Measurements from ENCODE around the gene BRD3OS.

The BRD3OS gene

GRCh38 chr9:134026981-134027380 is 1.7 kb downstream of the BRD3OS start:
- in situ Hi-C loops (cut with HindIII; ENCODE audit: low pct_ligation_motif_present, low pct_unique_long_range_greater_than_20kb, low sequenced_read_pairs): no loop called here
- no peak for DNase-seq

DNA sequence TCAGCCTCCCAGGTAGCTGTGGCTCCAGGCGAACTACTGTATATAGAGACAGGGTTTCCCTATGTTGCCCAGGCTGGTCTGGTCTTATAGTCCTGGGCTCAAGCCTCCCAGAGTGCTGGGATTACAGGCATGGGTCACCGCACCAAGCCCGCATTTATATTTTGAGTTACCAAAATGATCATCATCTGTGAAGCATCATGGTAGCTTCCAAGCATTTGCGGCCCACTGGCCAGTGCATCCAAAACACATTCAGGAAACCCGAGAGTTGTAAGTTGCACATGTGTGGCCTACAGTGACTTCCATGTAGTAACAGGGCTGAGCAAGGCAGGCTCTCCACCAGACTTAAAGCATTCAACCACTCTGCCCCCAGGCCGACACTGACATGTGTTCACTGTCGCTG is 2.3 kb downstream of the BRD3OS start:
- in situ Hi-C loops (cut with HindIII; ENCODE audit: low pct_ligation_motif_present, low pct_unique_long_range_greater_than_20kb, low sequenced_read_pairs): no loop called here
- DNase-seq: no peak

- in situ Hi-C loops (cut with HindIII; ENCODE audit: low pct_ligation_motif_present, low pct_unique_long_range_greater_than_20kb, low sequenced_read_pairs): no loop called here
- DNase-seq: no peak
These were observed 2.8 kb downstream of the BRD3OS start for GRCh38 chr9:134028076-134028475.

GRCh38 chr9:134028575-134029247 is 3.4 kb downstream of the BRD3OS start:
- DNase-seq: no peak
- in situ Hi-C loops (cut with HindIII; ENCODE audit: low pct_ligation_motif_present, low pct_unique_long_range_greater_than_20kb, low sequenced_read_pairs): no loop called here

DNA sequence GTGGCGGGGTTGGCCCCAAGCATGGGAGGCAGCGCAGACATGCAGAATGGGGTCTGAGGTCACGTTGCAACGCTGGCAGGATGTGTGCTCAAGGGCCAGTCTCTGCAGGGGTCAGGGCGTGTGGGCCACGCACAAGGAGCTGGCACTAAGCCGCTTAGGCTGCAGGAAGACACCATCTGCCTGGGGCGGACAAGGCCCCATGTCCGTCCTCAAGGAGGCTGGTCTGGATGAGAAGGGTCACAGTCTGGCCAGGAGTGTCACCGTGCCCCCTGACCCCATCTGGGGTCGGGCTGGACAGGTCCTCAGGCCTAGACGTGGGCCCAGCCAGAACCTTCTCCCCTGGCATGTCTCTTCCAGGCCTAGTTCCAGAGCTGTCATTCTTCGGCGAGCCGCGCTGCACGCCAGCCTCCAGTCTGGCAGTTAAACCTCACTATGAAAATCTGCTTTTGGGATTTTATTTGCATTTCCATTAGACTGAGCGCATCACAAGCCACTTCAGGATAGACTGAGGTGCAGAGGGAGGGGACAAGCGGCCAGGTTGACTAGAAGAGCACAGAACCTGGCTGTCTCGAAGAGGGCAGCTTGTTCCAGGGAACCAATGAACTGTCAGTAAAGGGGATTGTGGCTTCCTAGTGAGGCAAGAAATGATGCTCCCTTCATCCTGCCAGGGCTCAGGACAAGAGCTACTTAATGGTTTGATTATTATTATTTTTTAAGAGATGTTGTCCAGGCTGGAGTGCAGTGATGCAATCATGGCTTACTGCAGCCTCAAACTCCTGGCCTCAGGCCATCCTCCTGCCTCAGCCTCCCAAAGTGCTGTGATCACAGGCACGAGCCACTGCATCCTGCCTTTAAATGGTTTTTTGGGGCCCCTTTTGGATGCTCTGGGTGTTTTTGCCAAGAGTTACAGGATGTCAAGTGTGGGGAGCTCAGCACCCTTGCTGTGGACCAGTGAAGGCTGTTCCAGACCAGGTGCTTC is 4.3 kb downstream of the BRD3OS start:
- in situ Hi-C loops (cut with HindIII; ENCODE audit: low pct_ligation_motif_present, low pct_unique_long_range_greater_than_20kb, low sequenced_read_pairs): no loop called here
- DNase-seq: no peak

DNA sequence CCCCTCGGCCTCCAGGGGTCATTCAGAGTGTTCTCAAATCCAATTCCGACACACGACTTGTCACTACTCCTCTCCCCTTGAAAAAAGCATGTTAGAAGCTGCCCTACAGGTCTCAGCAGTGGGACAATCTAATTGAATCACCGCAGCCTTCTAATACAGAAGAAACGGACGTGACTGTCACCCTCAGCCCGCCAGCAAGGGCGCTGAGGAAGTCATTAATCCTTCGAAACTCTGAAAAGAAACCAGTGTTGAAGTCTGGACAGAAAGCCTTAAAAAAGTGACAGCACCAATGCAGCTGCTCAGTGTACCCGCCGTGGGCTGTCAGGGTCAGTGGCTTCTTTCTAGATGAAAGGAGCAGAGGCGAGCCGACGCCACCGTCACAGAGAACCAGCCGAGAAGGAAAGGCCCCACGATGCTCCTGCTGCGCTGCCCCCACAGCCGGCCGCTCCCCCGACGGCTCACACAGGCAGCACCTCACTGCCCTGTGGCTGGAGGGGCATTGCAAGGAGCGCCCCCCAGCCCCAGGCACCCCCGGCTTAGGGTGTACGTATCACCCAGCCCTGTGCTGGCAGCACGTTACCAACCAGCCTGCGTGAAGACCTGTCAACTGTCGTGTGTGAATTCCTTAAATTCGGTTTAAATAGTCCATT is 5.7 kb downstream of the BRD3OS start:
- in situ Hi-C loops (cut with HindIII; ENCODE audit: low pct_ligation_motif_present, low pct_unique_long_range_greater_than_20kb, low sequenced_read_pairs): no loop called here

DNA sequence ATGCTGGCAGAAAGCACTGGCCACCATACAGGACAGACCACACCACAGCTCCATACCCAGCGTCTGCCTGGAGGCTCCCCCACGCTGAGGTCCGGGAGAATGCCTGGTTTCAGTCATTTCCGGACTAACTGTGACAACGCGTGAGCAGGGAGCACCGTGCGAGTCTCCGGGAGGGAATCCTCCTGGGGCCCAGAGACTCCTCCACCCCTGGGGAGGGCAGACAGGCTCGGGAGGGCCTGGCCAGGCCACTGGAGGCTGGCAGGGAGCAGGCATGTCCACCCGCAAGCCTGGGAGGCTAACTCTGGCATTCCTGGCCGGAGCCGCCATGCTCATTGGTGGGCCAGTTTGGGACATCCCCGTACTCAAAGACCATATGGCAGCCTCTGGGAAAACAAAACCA is 6.5 kb downstream of the BRD3OS start:
- in situ Hi-C loops (cut with HindIII; ENCODE audit: low pct_ligation_motif_present, low pct_unique_long_range_greater_than_20kb, low sequenced_read_pairs): no loop called here
- DNase-seq: no peak

More for the DNA sequence above, 5.7 kb downstream of the BRD3OS start:
- no peak for DNase-seq

- no peak for DNase-seq
- in situ Hi-C loops (cut with HindIII; ENCODE audit: low pct_ligation_motif_present, low pct_unique_long_range_greater_than_20kb, low sequenced_read_pairs): no loop called here
These were observed 7.4 kb downstream of the BRD3OS start for GRCh38 chr9:134032456-134033222.

GRCh38 chr9:134033516-134034214 is 8.4 kb downstream of the BRD3OS start:
- no peak for DNase-seq
- in situ Hi-C loops (cut with HindIII; ENCODE audit: low pct_ligation_motif_present, low pct_unique_long_range_greater_than_20kb, low sequenced_read_pairs): no loop called here

- DNase-seq: no peak
- in situ Hi-C loops (cut with HindIII; ENCODE audit: low pct_ligation_motif_present, low pct_unique_long_range_greater_than_20kb, low sequenced_read_pairs): no loop called here
These were observed 9.1 kb downstream of the BRD3OS start for GRCh38 chr9:134034215-134035040.

DNA sequence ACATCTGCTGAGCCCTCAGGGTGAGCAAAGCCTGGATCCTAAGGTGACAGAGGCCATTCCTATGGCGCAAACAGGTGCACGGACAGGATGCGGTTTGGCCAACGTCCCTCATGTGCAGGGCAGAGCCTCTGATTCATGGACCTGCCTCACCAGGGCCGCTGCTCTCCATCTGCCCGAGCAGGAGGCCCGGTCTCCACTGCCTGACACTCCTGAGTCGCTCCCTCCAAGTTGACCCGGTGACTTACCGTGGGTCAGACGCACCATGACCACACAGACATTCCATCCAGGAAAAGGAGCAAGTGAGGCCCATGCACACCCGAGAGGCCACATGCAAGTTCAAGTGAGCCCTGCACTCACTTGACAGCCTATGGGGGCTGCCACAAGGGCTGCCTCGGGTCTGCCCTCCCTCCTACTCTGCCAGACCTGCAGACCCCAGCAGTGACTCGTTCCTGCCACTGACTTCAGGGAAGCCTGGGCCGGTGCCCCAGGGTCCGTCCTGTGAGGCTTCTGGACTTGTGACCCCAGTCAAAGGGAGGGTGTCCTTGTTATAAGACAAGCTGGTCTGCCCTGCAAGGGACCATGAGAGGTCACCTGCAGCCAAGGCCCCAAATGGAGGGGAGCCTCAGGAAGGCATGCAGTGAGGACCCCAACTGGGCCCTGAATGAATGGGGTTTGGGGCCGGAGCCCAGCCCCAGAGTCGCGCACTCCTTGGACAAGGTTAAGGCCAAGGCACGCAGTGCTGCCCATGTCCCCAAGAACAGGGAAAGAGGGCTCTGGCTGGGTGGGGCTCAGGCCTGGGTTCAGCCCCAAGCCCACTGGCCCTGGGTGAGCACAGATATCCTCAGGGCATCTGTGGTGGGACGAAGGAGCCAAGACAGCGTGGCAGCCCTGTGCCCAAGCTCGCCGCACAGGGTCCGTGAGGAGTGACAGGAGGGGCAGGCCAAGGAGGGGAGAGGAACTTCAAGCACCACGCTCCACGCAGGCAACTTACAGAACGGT is 10.1 kb downstream of the BRD3OS start:
- no peak for DNase-seq
- in situ Hi-C loops (cut with HindIII; ENCODE audit: low pct_ligation_motif_present, low pct_unique_long_range_greater_than_20kb, low sequenced_read_pairs): no loop called here

DNA sequence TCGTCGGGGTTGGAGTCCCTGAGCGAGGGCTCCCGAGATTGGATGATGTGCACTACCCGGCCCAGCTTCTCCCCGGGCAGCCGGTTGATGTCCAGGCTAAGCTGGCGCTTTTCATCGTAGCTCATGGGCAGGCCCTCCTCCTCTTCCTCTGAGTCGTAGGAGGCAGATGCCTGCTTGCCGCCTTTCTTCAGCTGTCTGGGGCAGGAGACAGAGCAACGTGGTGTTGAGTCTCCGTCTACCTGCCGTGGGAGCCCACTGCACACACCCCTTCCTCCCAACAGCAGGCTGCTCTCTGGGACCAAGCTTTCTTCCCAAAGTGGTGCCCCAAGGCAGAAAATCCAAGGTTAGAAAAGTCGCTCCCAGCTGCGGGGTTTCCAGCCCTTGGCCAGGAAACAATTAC is 10.8 kb downstream of the BRD3OS start:
- in situ Hi-C loops (cut with HindIII; ENCODE audit: low pct_ligation_motif_present, low pct_unique_long_range_greater_than_20kb, low sequenced_read_pairs): no loop called here
- DNase-seq: no peak

DNA sequence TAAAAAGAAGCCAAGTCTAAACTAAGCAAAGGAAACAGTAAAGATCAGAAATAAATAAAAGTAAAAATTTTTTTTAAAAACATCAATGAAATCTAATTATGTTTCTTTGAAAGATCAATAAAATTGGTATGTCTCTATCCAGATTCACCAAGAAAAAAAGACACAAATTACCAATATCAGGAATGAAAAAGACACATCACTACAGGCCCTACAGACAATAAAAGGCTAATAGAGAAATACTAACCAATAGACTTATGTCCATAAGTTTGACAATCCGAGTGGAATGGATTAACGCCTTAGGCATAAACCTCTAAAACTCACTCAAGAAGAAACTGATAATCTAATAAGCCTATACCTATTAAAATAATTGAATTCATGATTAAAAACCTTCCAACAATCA is 12.4 kb downstream of the BRD3OS start:
- in situ Hi-C loops (cut with HindIII; ENCODE audit: low pct_ligation_motif_present, low pct_unique_long_range_greater_than_20kb, low sequenced_read_pairs): no loop called here
- DNase-seq: no peak

GRCh38 chr9:134039386-134040175 is 14.3 kb downstream of the BRD3OS start:
- DNase-seq: no peak
- in situ Hi-C loops (cut with HindIII; ENCODE audit: low pct_ligation_motif_present, low pct_unique_long_range_greater_than_20kb, low sequenced_read_pairs): no loop called here

DNA sequence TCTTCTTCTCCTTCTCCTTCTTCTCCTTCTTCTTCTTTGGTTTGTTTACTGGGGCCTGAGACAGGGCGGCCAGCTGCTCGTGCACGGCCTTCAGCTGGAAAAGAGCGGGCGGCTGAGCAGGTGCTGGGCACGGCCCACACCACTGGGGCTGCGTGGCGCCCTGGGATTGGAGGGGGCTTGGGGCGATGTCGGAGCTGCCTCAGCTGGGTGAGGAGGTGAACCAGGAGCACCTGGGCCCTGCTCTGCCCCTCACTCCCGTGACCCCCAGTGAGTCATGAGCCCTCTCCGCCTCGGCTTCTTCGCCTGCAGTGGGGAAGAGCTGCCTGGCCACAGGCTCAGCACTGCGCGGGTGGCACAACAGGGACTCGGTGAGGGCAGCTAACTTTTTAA is 14.9 kb downstream of the BRD3OS start:
- in situ Hi-C loops (cut with HindIII; ENCODE audit: low pct_ligation_motif_present, low pct_unique_long_range_greater_than_20kb, low sequenced_read_pairs): no loop called here
- DNase-seq: no peak
